ENCODE measurements around the gene KCND3. TPM values are rescaled to one million over a fixed set of nuclear protein-coding genes. Genes with fewer than 3 reads are reported as not detected.

Gene KCND3
- total RNA-seq, 1 donor from 2014 or later, result 0.06 TPM

- peaks cover under 1% of the 10 kb centered on the region for H3K4me1 ChIP-seq
- DNase-seq (ENCODE audit: low spot score), result no peak
- H3K27ac ChIP-seq, result no peak overlapping the region
- H3F3A ChIP-seq (ENCODE audit: low read depth), result no peaks in the 10 kb centered on the region
- no peaks in the 10 kb centered on the region for H4K20me1 ChIP-seq (ENCODE audit: low read depth)
- no peaks in the 10 kb centered on the region for H3K27me3 ChIP-seq
- no peak overlapping the region for H2AFZ ChIP-seq (replicated peaks)
- H3K9ac ChIP-seq, result no peak overlapping the region
- no peak for TF ChIP-seq CTCF (IDR thresholded peaks at IDR 0.05)
- H3K9me3 Mint-ChIP-seq, result no peaks in the 10 kb centered on the region
- no peak overlapping the region for H3K4me3 Mint-ChIP-seq
- H3K9me3 ChIP-seq (ENCODE audit: low read depth), result no peaks in the 10 kb centered on the region
- H3K27me3 Mint-ChIP-seq (ENCODE audit: insufficient read depth, low read depth), result peaks cover 2% of the 10 kb centered on the region
- peaks cover 25% of the 10 kb centered on the region for H3K4me1 Mint-ChIP-seq
- H3K79me2 ChIP-seq (ENCODE audit: low read depth), result no peaks in the 10 kb centered on the region
- no peak overlapping the region for H3K27ac Mint-ChIP-seq
- no peaks in the 10 kb centered on the region for H3K36me3 ChIP-seq
- no peak overlapping the region for H3K4me2 ChIP-seq
- no peak overlapping the region for H3K4me3 ChIP-seq
- H3K36me3 Mint-ChIP-seq, result no peaks in the 10 kb centered on the region
Measured at GRCh38 chr1:111924786-111925185, 64.7 kb downstream of the KCND3 start.

GRCh38 chr1:111923766-111924165 lies 65.7 kb downstream of the KCND3 start:
- Histone ChIP-seq H3K9ac (no peak overlapping the region), H3K4me1 (no peaks in the 10 kb centered on the region), H3K27me3 (no peaks in the 10 kb centered on the region), H4K20me1 (ENCODE audit: low read depth) (no peaks in the 10 kb centered on the region), H3K79me2 (ENCODE audit: low read depth) (no peaks in the 10 kb centered on the region), H3K9me3 (ENCODE audit: low read depth) (no peaks in the 10 kb centered on the region), H3F3A (ENCODE audit: low read depth) (no peaks in the 10 kb centered on the region), H3K36me3 (no peaks in the 10 kb centered on the region), H3K27ac (no peak overlapping the region), H2AFZ (replicated peaks) (no peak overlapping the region), H3K4me3 (no peak overlapping the region), H3K4me2 (no peak overlapping the region)
- H3K36me3 Mint-ChIP-seq, result no peaks in the 10 kb centered on the region
- peaks cover 19% of the 10 kb centered on the region for H3K4me1 Mint-ChIP-seq
- no peak overlapping the region for H3K27ac Mint-ChIP-seq
- no peaks in the 10 kb centered on the region for H3K9me3 Mint-ChIP-seq
- peaks cover 4% of the 10 kb centered on the region for H3K27me3 Mint-ChIP-seq (ENCODE audit: insufficient read depth, low read depth)
- TF ChIP-seq CTCF (IDR thresholded peaks at IDR 0.05) (no peak), EZH2 (IDR thresholded peaks at IDR 0.05) (no peak), EZH2phosphoT487 (IDR thresholded peaks at IDR 0.05) (no peak)
- DNase-seq (ENCODE audit: low spot score), result no peak
- H3K4me3 Mint-ChIP-seq, result no peak overlapping the region

GRCh38 chr1:111921948-111922347 lies 67.5 kb downstream of the KCND3 start:
- Histone ChIP-seq H3K27me3 (no peaks in the 10 kb centered on the region), H3K4me3 (no peak overlapping the region), H3K79me2 (ENCODE audit: low read depth) (no peaks in the 10 kb centered on the region), H3K9me3 (ENCODE audit: low read depth) (no peaks in the 10 kb centered on the region), H3F3A (ENCODE audit: low read depth) (no peaks in the 10 kb centered on the region), H3K27ac (no peak overlapping the region), H4K20me1 (ENCODE audit: low read depth) (no peaks in the 10 kb centered on the region), H3K9ac (no peak overlapping the region), H2AFZ (replicated peaks) (no peak overlapping the region), H3K4me1 (no peaks in the 10 kb centered on the region), H3K36me3 (no peaks in the 10 kb centered on the region), H3K4me2 (no peak overlapping the region)
- no peak for DNase-seq (ENCODE audit: low spot score)
- Mint-ChIP-seq H3K4me1 (peaks cover 16% of the 10 kb centered on the region), H3K27ac (no peak overlapping the region), H3K27me3 (ENCODE audit: insufficient read depth, low read depth) (peaks cover 2% of the 10 kb centered on the region), H3K36me3 (no peaks in the 10 kb centered on the region), H3K9me3 (no peaks in the 10 kb centered on the region), H3K4me3 (no peak overlapping the region)
- TF ChIP-seq CTCF (IDR thresholded peaks at IDR 0.05) (no peak), EZH2 (IDR thresholded peaks at IDR 0.05) (no peak), EZH2phosphoT487 (IDR thresholded peaks at IDR 0.05) (no peak)

All from neural progenitor cell (in vitro differentiated cells).